Hepatocyte (in vitro differentiated cells): ENCODE data around the gene B4GALNT4.

Experiments used
- EZH2 ChIP-seq: fragments of 200-600 bp; sonication (generic); IDR thresholded peaks from 2 replicates; pipeline ENCODE4 v1.6.1; 2016; ENCODE audit warnings: antibody characterized with exemption, mild to moderate bottlenecking, borderline replicate concordance
- TF ChIP-seq, protein P1 (sequence below): fragments of 200-600 bp; sonication (generic); IDR thresholded peaks from 2 replicates; pipeline ENCODE4 v1.5.1; 2016; ENCODE audit warnings: antibody characterized with exemption, mild to moderate bottlenecking; ENCODE audit not compliant: poor library complexity

GRCh38 chr11:380996-381395 is 11.7 kb downstream of the B4GALNT4 start:
- TF ChIP-seq, protein P1, sequence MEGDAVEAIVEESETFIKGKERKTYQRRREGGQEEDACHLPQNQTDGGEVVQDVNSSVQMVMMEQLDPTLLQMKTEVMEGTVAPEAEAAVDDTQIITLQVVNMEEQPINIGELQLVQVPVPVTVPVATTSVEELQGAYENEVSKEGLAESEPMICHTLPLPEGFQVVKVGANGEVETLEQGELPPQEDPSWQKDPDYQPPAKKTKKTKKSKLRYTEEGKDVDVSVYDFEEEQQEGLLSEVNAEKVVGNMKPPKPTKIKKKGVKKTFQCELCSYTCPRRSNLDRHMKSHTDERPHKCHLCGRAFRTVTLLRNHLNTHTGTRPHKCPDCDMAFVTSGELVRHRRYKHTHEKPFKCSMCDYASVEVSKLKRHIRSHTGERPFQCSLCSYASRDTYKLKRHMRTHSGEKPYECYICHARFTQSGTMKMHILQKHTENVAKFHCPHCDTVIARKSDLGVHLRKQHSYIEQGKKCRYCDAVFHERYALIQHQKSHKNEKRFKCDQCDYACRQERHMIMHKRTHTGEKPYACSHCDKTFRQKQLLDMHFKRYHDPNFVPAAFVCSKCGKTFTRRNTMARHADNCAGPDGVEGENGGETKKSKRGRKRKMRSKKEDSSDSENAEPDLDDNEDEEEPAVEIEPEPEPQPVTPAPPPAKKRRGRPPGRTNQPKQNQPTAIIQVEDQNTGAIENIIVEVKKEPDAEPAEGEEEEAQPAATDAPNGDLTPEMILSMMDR = no peak
- TF ChIP-seq EZH2 = no peak
